HepG2 (cell line): ENCODE results near the gene CDCA4. TPM values are rescaled to one million over a fixed set of nuclear protein-coding genes. Genes with fewer than 3 reads are reported as not detected.
A peak's percentile ranks its signal among the peaks of the same experiment; 100 is the strongest.

ENCODE experiments used
- ATAC-seq: fragments of 200-7000 bp; cut with Tn5 transposase; 3 replicates; pipeline ENCODE4 v1.9.1; 2020; ENCODE audit warnings: mild to moderate bottlenecking, moderate library complexity
- BruUV-seq: library from RNA; stranded (reverse); fragments of 400-500 nt; replicated peaks from 2 replicates; lab custom pipeline; 2021; lab: Mats Ljungman, UMichigan
- CTCF ChIA-PET: fragments of 300-600 bp; formaldehyde crosslinking; extraction: SDS; loops from one replicate; lab custom pipeline; 2021; ENCODE audit warnings: low total read pairs, inconsistent platforms, low intra/inter-chr PET ratio; lab: Yijun Ruan, JAX
- POLR2A ChIA-PET: fragments of 350-600 bp; sonication (Branson Sonifier 250); formaldehyde crosslinking; loops from one replicate; lab custom pipeline; 2020; ENCODE audit warnings: antibody characterized with exemption, inconsistent platforms; lab: Yijun Ruan, JAX
- DNase-seq: peaks from one replicate; pipeline ENCODE4 v3.0.0-alpha.2; 2015; ENCODE audit warnings: low spot score
- FAIRE-seq: peaks from 3 replicates; lab custom pipeline; 2011; peaks lifted over from hg19 to GRCh38; lab: Jason Lieb, UNC
- H2AFZ ChIP-seq: one replicate; pipeline ENCODE4 v1.6.1; 2011; ENCODE audit warnings: low read length, inconsistent platforms
- H3K27ac ChIP-seq: fragments of 300-600 bp; 3 replicates; pipeline ENCODE4 v1.8.0; 2011; ENCODE audit warnings: mixed run types, mild to moderate bottlenecking, mixed read lengths, low read length, inconsistent platforms; ENCODE audit not compliant: insufficient read depth; ENCODE audit errors: extremely low read length
- H3K27me3 ChIP-seq, 2 experiments: fragments of 200-600 bp in 1 of 2; 2 replicates in 1 of 2; 3 replicates in 1 of 2; pipeline versions ENCODE4 v1.6.0 to v1.8.0; 2011; ENCODE audit warnings: low read length in 2 of 2, mild to moderate bottlenecking in 2 of 2, moderate library complexity in 2 of 2, inconsistent platforms in 1 of 2; ENCODE audit not compliant: insufficient read depth in 2 of 2, control insufficient read depth in 1 of 2
- H3K36me3 ChIP-seq, 2 experiments: fragments of 200-600 bp in 1 of 2; replicated peaks in 1 of 2; 2 replicates in 1 of 2; 3 replicates in 1 of 2; pipeline versions ENCODE4 v1.5.1 to v1.8.0; 2011; ENCODE audit warnings: low read length in 2 of 2, inconsistent platforms in 1 of 2; ENCODE audit not compliant: insufficient read depth in 2 of 2, control insufficient read depth in 1 of 2
- H3K4me1 ChIP-seq: 2 replicates; pipeline ENCODE4 v1.5.1; 2012; ENCODE audit warnings: low read length, inconsistent platforms; ENCODE audit not compliant: insufficient read depth
- H3K4me2 ChIP-seq: 2 replicates; pipeline ENCODE4 v1.6.0; 2011; ENCODE audit warnings: low read depth, low read length, inconsistent platforms
- H3K4me3 ChIP-seq, 3 experiments: fragments of 200-600 bp in 1 of 3; sonication (generic), shearing (Covaris generic) in 1 of 3; replicated peaks in 1 of 3; 2 replicates each; pipeline ENCODE4 v1.5.1; 2011 to 2016; ENCODE audit warnings: low read length in 3 of 3, inconsistent platforms in 2 of 3, low read depth in 2 of 3, mild to moderate bottlenecking in 2 of 3, control low read depth in 1 of 3, mixed read lengths in 1 of 3; ENCODE audit not compliant: insufficient read depth in 1 of 3
- H3K79me2 ChIP-seq: one replicate; pipeline ENCODE4 v1.6.1; 2011; ENCODE audit warnings: low read length, inconsistent platforms; ENCODE audit not compliant: insufficient read depth
- H3K9ac ChIP-seq: 2 replicates; pipeline ENCODE4 v1.6.0; 2011; ENCODE audit warnings: mild to moderate bottlenecking, low read depth, low read length, inconsistent platforms; ENCODE audit not compliant: insufficient read depth
- H3K9me3 ChIP-seq: 2 replicates; pipeline ENCODE4 v1.5.1; 2012; ENCODE audit warnings: mild to moderate bottlenecking, low read length
- H4K20me1 ChIP-seq: 2 replicates; pipeline ENCODE4 v1.6.0; 2011; ENCODE audit warnings: inconsistent platforms, mild to moderate bottlenecking, low read length, moderate library complexity; ENCODE audit not compliant: insufficient read depth
- DMAP1 ChIP-seq: IDR thresholded peaks from 2 replicates; pipeline ENCODE4 v1.6.1; 2016
- KDM5B ChIP-seq: sonication (generic); formaldehyde crosslinking; IDR thresholded peaks from 2 replicates; pipeline ENCODE4 v1.4.0; 2020; ENCODE audit warnings: missing genetic modification reagents, mild to moderate bottlenecking, borderline replicate concordance
- MTF1 ChIP-seq: sonication (generic); formaldehyde crosslinking; IDR thresholded peaks from 2 replicates; pipeline ENCODE4 v1.5.0; 2020; ENCODE audit warnings: missing genetic modification reagents
- NR2C2 ChIP-seq: sonication (generic); formaldehyde crosslinking; IDR thresholded peaks from 2 replicates; pipeline ENCODE4 v1.4.0; 2020; ENCODE audit warnings: missing genetic modification reagents, mild to moderate bottlenecking, moderate library complexity, borderline replicate concordance
- PRMT3 ChIP-seq: sonication (generic); formaldehyde crosslinking; IDR thresholded peaks from 2 replicates; pipeline ENCODE4 v1.8.1; 2022; ENCODE audit warnings: low read depth, mild to moderate bottlenecking, moderate library complexity, missing genetic modification reagents, borderline replicate concordance
- ZNF33B ChIP-seq: sonication (generic); formaldehyde crosslinking; IDR thresholded peaks from 2 replicates; pipeline ENCODE4 v1.5.1; 2020; ENCODE audit warnings: mild to moderate bottlenecking, missing genetic modification reagents
- ZNF589 ChIP-seq: sonication (generic); formaldehyde crosslinking; conservative IDR thresholded peaks from 2 replicates; pipeline ENCODE4 v1.8.0; 2022; ENCODE audit warnings: mild to moderate bottlenecking, moderate library complexity, missing genetic modification reagents
- ZNF670 ChIP-seq: sonication (generic); formaldehyde crosslinking; IDR thresholded peaks from 2 replicates; pipeline ENCODE4 v1.8.0; 2022; ENCODE audit warnings: mild to moderate bottlenecking, missing genetic modification reagents, borderline replicate concordance
- ZNF841 ChIP-seq: sonication (generic); formaldehyde crosslinking; IDR thresholded peaks from 2 replicates; pipeline ENCODE4 v1.8.1; 2023; ENCODE audit warnings: missing genetic modification reagents, borderline replicate concordance
- WGBS: methylation state at CpG from one replicate; pipeline ENCODE4 v1.1.6; 2017; ENCODE audit warnings: low lambda C conversion rate; 5-methylcytosine and 5-hydroxymethylcytosine counted together
- in situ Hi-C: cut with HindIII; loops from 2 replicates; pipeline ENCODE4 v1.10.0; 2017; ENCODE audit warnings: low pct_unique_long_range_greater_than_20kb; ENCODE audit not compliant: extremely low pct_ligation_motif_present
- intact Hi-C: fragments of 100-400 bp; cut with micrococcal nuclease; formaldehyde crosslinking; loops from one replicate; pipeline ENCODE4 v1.10.0; 2022; ENCODE audit not compliant: unreplicated experiment
- polyA plus RNA-seq, 8 experiments: library from polyadenylated mRNA; depleted of rRNA in 3 of 8; stranded (reverse) in 7 of 8; unstranded in 1 of 8; fragments of >200 nt; fragmentation: Illumina TruSeq in 4 of 8; extraction: Trizol in 4 of 8; gene quantifications; 2 replicates each; pipeline versions ENCODE4 v1.2.1 to v1.2.3, GENCODE V29; 2011 to 2016; ENCODE audit warnings: low read depth in 4 of 8, missing spikeins in 1 of 8, mixed read lengths in 1 of 8; ENCODE audit not compliant: insufficient read depth in 1 of 8
- total RNA-seq, 5 experiments: library from RNA; depleted of rRNA; stranded (reverse); fragments of >200 nt; fragmentation: Illumina TruSeq; extraction: Trizol; gene quantifications; 2 replicates each; pipeline ENCODE4 v1.2.3, GENCODE V29; 2016; ENCODE audit warnings: low read depth in 1 of 5
- TF ChIP-seq, protein P1 (sequence below): sonication (generic); formaldehyde crosslinking; conservative IDR thresholded peaks from 2 replicates; pipeline ENCODE4 v1.5.0; 2020; ENCODE audit warnings: missing genetic modification reagents
- TF ChIP-seq, protein P2 (sequence below): sonication (generic); formaldehyde crosslinking; IDR thresholded peaks from 2 replicates; pipeline ENCODE4 v1.4.0; 2020; ENCODE audit warnings: missing genetic modification reagents
- TF ChIP-seq, protein P3 (sequence below): sonication (generic); formaldehyde crosslinking; IDR thresholded peaks from 2 replicates; pipeline ENCODE4 v1.4.0; 2020; ENCODE audit warnings: missing genetic modification reagents

Gene CDCA4
- total and polyA plus RNA-seq, 2 of the 13 experiments (the other 11 are each of a cell fraction or from before 2014, with no cell fraction given) = 19.7 to 43.1 TPM

DNA sequence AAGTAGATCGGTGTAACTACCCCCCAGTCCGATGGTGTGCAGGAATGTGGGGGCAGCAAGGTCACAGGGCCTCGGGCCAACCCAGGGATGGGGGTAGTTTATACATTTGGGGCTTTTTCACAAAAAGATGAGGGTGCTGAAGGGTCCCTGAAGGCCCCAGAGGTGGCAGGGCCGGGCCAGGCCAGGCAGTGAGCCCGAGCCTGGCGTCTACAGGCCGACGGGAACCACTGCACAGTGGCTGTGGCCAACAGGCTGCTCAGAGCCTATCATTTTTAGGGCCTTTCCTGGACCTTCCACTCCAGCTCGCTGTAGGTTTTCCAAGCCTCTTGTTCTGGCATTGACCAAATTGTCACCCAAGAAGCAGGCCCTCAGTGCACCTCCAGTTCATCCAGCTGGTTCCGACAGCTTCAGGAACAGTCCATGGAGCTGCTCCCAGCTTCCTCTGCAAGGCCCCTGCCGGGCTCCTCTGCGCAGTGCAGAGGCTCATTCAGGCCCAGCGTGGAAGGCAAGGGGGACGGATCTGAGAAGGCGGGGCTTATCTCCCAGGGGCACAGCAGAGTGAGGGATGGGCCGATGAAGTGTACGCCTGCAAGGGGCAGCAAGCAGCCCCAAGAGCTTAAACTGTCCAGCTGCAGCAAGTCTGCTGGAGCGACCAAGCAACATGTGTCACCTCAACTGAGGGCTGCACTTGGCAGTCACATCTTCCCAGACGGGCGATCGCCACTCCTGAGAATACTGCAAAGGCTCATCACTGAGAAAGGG is 13.9 kb downstream of the CDCA4 start (continued):
- TF ChIP-seq ZNF670 (CRISPR knock-in tag) (no peak), ZNF841 (CRISPR knock-in tag) (no peak)

DNA sequence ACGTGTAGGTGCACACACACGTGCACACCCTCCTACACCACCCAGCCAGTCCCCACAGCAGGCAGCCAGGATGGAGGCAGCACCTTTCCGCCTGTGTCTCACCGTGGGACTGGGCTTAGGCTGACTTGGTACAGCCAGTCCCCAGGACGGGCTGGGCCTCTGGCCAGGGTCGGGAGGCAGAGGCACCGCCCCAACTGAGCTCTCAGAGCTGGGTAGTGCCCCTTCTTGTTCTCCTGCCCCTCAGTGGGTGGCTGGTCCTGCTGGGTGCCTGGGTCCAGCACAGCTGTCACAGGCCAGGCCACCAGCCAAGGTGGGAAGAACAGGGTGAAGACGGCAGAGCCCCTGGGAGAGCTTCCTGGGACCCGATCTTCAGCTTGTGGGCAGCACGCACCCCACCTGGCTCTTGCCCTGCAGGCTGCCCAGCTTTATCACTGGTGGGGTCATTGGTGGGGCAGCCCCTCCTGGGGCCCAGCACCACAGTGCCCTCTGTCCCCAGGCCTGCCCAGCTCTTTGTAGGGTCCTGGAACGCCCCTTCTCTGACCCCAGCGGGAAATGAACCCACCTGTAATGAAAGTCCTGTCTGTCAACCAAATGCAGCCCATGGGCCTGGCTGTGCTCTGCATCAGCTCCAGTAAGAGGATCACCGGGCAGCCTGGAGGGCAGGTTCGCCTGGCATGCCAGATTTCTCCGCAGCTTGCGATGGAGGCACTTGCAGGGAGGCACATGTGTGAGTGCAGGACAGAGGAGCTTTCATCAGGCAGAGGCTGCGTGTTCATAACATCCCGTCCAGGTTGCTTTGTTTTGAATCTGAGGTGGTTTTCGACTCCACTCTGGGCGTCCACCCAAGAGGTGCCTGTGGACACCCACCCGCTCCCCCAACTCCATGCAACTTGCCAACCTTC is 14.7 kb downstream of the CDCA4 start:
- FAIRE-seq = no peak
- peak; percentile 40 for ATAC-seq
- Histone ChIP-seq H3K27me3 (no peaks in the 10 kb centered on the region), H3K36me3 (peaks cover 9 to 20% of the 10 kb centered on the region in 2 experiments; a peak in 4 of 5 replicates), H3K4me3 (no peak overlapping the region), H3K9me3 (no peaks in the 10 kb centered on the region), H3K4me2 (no peak overlapping the region), H4K20me1 (0 out of 2 replicates have a peak, but pooled peaks cover 6% of the 10 kb centered on the region), H3K79me2 (no peaks in the 10 kb centered on the region), H3K4me1 (no peaks in the 10 kb centered on the region), H3K9ac (no peak overlapping the region), H2AFZ (no peak overlapping the region), H3K27ac (no peak overlapping the region)
- in situ Hi-C loops = no loop called here
- BruUV-seq = no TSS peak
- 96% methylated on average over 12 of the region's 21 CpGs for WGBS
- ChIA-PET CTCF (no interaction called here), POLR2A (no interaction called here)
- intact Hi-C loops = no loop called here
- no peak for DNase-seq
- TF ChIP-seq NR2C2 (no peak), ZNF589 (no peak), MTF1 (no peak), KDM5B (no peak), PRMT3 (CRISPR knock-in tag) (no peak), DMAP1 (CRISPR knock-in tag) (no peak), ZNF33B (no peak)
- TF ChIP-seq, protein P1, sequence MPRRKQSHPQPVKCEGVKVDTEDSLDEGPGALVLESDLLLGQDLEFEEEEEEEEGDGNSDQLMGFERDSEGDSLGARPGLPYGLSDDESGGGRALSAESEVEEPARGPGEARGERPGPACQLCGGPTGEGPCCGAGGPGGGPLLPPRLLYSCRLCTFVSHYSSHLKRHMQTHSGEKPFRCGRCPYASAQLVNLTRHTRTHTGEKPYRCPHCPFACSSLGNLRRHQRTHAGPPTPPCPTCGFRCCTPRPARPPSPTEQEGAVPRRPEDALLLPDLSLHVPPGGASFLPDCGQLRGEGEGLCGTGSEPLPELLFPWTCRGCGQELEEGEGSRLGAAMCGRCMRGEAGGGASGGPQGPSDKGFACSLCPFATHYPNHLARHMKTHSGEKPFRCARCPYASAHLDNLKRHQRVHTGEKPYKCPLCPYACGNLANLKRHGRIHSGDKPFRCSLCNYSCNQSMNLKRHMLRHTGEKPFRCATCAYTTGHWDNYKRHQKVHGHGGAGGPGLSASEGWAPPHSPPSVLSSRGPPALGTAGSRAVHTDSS = no peak
- TF ChIP-seq, protein P2, sequence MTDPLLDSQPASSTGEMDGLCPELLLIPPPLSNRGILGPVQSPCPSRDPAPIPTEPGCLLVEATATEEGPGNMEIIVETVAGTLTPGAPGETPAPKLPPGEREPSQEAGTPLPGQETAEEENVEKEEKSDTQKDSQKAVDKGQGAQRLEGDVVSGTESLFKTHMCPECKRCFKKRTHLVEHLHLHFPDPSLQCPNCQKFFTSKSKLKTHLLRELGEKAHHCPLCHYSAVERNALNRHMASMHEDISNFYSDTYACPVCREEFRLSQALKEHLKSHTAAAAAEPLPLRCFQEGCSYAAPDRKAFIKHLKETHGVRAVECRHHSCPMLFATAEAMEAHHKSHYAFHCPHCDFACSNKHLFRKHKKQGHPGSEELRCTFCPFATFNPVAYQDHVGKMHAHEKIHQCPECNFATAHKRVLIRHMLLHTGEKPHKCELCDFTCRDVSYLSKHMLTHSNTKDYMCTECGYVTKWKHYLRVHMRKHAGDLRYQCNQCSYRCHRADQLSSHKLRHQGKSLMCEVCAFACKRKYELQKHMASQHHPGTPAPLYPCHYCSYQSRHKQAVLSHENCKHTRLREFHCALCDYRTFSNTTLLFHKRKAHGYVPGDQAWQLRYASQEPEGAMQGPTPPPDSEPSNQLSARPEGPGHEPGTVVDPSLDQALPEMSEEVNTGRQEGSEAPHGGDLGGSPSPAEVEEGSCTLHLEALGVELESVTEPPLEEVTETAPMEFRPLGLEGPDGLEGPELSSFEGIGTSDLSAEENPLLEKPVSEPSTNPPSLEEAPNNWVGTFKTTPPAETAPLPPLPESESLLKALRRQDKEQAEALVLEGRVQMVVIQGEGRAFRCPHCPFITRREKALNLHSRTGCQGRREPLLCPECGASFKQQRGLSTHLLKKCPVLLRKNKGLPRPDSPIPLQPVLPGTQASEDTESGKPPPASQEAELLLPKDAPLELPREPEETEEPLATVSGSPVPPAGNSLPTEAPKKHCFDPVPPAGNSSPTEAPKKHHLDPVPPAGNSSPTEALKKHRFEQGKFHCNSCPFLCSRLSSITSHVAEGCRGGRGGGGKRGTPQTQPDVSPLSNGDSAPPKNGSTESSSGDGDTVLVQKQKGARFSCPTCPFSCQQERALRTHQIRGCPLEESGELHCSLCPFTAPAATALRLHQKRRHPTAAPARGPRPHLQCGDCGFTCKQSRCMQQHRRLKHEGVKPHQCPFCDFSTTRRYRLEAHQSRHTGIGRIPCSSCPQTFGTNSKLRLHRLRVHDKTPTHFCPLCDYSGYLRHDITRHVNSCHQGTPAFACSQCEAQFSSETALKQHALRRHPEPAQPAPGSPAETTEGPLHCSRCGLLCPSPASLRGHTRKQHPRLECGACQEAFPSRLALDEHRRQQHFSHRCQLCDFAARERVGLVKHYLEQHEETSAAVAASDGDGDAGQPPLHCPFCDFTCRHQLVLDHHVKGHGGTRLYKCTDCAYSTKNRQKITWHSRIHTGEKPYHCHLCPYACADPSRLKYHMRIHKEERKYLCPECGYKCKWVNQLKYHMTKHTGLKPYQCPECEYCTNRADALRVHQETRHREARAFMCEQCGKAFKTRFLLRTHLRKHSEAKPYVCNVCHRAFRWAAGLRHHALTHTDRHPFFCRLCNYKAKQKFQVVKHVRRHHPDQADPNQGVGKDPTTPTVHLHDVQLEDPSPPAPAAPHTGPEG (CRISPR knock-in tag) = no peak
- TF ChIP-seq, protein P3, sequence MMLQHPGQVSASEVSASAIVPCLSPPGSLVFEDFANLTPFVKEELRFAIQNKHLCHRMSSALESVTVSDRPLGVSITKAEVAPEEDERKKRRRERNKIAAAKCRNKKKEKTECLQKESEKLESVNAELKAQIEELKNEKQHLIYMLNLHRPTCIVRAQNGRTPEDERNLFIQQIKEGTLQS = no peak
